VCaP (cell line): ENCODE measurements around the gene ZNF530.
A peak's percentile ranks its signal among the peaks of the same experiment; 100 is the strongest.

Experiments
- H3K27ac ChIP-seq: fragments of 450-650 bp; 2 replicates; pipeline ENCODE4 v1.5.1; 2017
- CTCF ChIP-seq: fragments of 450-650 bp; conservative IDR thresholded peaks from 2 replicates; pipeline ENCODE4 v1.5.1; 2017; ENCODE audit warnings: mild to moderate bottlenecking, moderate library complexity

The ZNF530 gene

DNA sequence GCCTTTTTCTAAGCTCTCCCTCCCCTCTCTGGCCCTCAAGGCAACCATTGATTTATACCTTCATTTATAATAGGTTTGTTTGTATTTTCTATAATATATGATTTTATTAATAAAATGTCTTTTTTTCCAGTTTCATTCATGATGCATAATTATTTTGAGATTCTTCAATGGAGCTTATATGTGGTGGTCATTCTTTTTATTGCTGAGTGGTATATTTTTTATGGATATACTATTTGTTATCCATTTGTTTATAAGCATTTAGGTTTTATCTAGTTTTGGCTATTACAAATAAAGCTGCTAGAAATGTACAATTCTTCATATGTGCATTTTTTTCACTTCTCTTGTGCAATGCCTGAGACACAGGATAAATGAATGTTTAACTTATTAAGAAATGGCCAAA lies 44.0 kb downstream of the ZNF530 start:
- no peak for TF ChIP-seq CTCF
- peak overlapping the region; percentile 76 for H3K27ac ChIP-seq

DNA sequence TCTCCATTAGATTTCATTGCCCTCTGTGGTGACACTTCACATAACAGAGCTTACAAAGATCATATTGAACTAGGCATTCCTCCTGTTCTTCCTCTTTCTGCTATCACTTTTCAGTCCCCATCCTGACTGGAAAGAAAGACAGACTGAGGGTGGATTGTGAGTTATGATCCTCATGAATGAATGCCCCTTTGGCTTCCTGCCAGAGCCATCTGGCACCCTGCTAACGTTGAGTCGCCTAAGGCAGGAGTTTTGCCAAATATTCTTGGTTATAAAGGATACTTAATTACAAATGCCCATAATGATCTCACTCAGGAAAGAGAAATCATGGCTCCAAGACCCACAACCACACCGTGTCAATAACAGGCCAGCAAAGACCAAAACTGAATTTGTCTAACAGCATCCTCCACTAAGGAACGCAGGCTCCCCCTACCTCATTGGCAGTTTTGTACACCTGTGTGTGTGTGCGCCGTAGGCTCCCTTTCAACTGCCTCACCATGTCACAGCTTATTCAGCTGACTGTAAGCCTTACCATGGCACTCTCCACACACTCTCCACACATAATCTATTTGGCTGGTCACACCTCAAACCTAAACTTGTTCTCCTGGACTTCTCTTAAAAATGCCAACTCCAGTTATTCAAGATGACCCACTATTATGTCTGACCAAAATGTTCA lies 48.8 kb downstream of the ZNF530 start:
- H3K27ac ChIP-seq, result no peak overlapping the region
- TF ChIP-seq CTCF, result no peak

- TF ChIP-seq CTCF, result no peak
- H3K27ac ChIP-seq, result no peak overlapping the region
Measured at GRCh38 chr19:57651654-57651996, 51.9 kb downstream of the ZNF530 start.

- no peak overlapping the region for H3K27ac ChIP-seq
- TF ChIP-seq CTCF, result no peak
Measured at GRCh38 chr19:57653689-57654088, 54.0 kb downstream of the ZNF530 start.

DNA sequence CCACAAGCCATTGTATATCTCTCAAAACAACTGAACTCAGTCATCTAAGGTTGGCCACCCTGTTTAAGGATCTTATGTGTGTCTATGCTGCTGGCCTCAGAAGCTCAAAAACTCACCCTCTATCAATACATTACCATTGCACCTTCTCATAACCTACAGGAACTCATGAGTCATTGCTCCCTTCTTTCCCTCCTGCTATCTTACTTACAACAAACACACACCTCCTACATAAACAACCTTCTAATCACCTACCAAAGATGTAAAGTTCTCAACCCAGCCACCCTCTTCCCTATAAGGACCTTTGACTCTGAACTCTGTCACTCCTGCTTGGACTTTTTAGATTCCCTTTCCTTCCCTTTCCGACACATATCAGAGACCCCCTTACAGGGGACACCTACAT lies 55.8 kb downstream of the ZNF530 start:
- H3K27ac ChIP-seq, result no peak overlapping the region
- TF ChIP-seq CTCF, result no peak

- TF ChIP-seq CTCF, result no peak
- no peak overlapping the region for H3K27ac ChIP-seq
Measured at GRCh38 chr19:57656346-57656745, 56.7 kb downstream of the ZNF530 start.
